NCI-H345 treated with DMSO at 0.1 percent for 48 hours (cell line): ENCODE data around the gene TMEM242.
A peak's percentile ranks its signal among the peaks of the same experiment; 100 is the strongest.

Experiments used
- DNase-seq: peaks from one replicate; lab custom pipeline; 2025; ENCODE audit not compliant: unreplicated experiment; lab: John Stamatoyannopoulos, UW

TMEM242 gene

DNA sequence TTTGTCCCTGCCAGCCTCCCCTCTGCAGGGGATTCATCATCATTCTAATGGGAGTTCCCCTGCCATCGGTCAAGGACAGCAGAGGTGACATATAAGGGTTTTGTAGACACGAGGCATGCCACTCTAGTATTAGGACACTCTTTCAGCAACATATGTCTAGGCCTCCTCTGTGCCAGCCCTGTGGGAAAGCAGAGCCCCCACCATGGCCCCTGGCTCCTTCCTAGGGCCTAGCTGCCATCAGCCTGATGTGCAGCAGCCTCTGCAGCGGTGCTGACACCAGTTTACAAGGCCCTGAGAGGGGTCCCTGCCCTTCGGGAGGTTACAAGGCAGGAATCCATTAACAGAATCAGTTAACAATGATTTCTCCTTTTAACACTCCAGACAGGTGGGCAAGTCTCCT, 32.5 kb downstream of the TMEM242 start:
- no peak for DNase-seq

DNA sequence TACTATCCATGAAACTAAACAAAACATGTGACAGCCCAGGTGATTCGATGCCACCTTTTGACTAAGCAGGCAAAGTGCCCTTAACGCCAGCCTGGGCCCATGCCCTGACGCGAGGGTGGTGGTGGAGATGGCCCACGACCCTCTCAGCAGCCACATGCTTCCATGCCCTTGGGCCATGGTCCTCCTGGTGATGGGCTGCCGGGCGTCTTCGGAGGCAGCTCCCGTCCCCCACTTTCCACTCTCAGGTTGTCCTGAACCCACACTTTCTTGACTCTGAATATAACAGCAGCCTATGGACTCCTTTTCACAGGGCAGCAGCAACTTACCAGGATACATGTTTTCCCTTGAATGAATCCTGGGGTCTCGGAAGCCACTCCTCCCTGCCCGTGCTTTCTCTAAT, 33.6 kb downstream of the TMEM242 start:
- DNase-seq = no peak

DNA sequence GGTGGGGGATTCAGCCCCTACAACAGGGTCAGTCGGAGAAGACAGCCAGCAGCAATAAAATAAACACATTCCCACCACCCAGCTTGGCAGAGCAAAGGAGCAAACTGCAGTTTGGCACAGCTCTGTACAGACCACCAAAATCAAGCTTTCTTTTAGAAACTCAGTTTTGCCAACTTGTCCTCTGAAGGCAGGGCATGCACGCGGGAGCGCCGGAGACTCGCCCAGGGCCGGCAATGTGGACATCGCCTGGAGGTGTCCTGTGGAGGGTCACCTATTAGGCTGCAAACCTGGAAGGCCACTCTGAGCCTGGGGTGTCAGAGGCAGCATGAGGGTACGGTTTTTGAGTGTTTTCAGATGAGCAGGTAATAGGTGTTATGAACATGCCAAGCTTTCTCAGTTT, 34.7 kb downstream of the TMEM242 start:
- no peak for DNase-seq

DNA sequence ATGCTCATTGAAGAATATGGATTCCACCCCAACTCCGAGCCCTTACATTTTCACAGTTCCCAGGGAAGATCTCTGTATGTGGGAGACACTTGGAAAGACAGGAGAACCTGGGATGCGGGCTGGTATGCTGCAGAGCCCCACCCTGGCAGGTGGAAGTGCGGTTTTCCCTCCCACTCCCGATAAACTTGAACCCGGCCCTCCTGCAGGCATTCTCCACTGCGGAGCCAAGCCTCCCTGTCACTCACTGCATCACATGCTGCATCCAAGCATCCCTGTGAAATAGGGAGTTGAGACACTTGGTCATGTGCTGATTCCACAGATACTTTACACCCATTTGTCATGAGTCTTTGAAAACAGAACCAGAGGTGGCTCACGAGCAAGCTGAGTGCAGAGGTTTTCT, 35.4 kb downstream of the TMEM242 start:
- DNase-seq = no peak

DNA sequence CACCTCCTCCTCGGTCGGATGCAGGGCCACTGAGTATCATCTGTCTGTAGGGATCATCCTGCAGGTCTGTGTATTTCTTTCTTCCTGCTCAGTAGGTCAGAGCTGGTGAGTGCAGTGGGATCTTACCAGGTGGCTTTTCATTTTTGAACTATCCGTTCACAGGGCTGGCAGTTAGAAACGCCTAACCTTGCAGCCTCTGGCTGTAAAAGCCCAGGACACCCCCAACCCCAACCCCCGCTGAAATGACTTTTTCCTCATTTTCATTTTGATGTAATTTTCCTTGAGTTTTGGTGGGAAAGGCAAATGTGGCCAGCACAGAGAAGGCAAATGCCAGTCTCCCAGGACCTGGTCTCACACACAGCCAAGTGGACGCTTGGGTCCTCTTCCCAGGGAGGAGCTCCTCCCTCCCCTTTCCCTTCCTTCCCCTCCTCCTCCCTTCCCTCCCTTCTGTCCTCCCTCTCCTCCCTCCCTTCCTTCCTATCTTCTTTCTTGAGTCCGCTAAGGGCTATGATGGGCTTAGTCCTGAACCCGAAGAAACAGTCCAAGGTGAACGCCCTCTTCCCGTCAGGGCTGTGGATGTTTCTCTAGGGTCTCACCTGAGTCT, 36.0 kb downstream of the TMEM242 start:
- DNase-seq = no peak

DNA sequence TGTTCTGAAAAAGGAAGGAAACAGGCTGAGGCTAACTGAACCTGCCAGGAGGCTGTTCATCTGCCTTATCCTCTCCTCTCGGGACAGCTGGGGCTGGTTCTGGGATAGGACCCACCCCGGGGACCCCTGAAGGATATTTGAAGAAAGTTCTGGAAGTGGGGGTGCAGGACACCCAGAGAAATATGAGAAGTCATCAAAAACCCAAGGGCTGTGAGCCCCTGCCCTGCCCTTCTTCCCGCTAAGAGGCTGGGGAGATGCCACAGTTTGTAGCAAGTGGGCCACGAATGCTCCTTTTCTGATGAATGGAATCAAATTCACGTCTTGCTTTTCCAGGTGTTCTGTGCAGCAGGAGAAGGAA, 37.9 kb downstream of the TMEM242 start:
- no peak for DNase-seq

DNA sequence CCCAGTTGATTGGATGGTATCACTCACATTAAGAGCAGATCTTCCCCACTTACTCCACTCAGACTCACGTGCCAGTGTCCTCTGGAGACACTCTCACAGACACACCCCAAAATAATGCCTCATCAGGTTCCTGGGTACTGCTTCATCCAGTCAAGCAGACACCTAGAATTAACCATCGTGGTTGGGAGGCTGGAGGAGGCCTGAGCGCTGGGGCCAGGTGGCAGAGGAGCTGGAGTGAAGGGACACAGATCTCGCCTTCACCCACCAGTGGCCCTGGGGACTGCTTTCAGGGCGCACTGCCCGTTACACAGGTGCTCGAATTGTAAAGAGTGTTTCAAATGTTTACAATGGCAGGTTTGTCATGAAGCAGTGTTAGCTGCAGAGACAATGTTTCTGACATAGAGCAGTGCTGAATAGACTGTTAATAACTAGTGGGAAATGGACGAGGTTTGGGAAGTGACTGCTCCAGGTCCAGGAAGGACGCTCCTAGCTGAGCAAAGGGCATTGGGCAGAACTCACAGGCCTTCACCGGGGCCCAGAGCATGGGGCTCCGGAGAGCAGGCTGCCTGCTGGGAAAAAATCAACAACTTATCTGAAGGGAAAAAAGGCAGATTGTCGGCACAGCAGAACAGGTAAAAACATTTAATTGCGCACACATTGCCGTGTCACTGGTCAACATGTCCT, 38.4 kb downstream of the TMEM242 start:
- DNase-seq = no peak

DNA sequence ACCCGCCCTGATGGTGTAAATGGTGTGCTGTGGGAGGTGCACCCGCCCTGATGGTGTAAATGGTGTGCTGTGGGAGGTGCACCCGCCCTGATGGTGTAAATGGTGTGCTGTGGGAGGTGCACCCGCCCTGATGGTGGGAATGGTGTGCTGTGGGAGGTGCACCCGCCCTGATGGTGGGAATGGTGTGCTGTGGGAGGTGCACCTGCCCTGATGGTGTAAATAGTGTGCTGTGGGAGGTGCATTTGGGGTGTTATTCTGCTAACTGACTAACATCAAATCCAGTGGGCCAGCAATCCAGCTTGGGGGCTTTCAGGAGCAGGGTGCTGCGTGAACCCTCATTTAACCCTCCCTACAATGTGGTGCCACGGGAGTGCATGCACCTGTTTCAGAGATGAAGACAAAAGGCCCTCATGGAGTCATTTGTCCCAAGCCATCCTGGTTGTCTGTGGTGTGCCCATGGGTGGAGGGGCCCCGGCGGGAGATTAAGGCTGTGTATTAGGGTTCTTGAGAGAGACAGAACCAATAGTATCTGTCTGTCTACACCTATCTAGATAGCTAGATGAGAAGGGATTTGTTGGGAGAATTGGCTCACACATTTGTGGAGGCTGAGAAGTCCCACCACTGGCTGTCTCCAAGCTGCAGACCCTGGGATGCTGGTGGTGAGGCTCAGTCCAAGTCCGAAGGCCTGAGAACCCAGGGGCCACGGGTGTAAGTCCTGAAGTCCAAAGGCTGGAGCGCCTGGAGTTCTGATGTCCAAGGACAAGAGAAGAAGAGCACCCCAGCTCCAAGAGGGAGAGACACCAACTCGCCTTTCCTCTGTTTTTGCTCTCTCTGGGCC, 39.2 kb downstream of the TMEM242 start:
- no peak for DNase-seq

DNA sequence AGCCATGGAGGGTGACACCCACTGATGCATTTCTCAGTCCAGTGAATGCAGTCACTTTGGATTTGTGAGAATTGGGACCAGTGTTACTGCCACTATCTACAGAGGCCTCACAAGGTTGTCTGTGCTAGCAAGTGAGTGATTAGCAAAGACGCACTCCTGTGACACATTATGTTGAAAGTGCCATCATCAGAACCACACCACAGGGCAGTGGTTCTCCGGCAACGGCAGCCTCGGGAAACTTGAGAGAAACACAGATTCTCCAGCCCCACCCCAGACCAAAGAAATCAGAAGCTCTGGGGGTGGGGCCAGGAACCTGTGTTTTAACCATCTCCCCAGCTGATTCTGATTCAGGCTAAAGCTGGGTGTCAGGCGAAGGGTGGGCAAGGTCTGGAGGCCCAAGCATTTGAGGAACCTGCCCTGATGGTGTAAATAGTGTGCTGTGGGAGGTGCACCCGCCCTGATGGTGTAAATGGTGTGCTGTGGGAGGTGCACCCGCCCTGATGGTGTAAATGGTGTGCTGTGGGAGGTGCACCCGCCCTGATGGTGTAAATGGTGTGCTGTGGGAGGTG, 39.9 kb downstream of the TMEM242 start:
- DNase-seq = no peak

DNA sequence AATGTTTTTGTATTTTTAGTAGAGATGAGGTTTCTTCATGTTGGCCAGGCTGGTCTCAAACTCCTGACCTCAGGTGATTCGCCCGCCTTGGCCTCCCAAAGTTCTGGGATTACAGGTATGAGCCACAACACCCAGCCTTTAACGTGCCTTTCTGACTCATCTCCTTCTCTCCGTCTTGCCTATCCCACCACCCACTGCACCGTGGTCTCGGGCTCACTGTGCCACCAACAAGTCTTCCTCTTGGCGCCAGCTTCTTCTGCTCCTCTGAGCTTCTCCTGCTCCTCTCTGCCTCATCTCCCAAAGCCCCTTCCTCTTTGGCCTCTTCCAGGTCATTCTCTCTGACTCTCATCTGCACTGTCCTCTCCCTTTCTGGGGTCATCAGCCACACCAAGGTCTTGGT, 41.0 kb downstream of the TMEM242 start:
- DNase-seq = no peak

DNA sequence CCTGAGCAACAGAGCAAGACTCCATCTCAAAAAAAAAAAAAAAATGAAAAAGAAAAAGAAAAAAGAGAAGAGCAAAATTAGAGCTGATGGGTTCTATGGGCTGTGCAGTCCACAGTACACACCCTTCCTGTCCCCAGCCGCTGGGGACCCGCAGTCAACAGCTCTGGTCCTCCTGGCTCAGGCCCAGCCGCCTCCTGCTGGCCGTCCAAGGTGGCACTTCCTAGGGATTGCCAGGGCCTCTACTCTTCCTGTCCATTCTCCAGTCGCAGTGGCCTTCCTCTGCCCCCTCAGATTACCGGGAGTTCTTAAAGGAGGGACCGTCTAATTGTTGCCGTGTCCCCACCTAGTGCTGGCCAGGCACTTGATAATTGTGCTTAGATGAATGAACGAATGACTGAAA, 41.7 kb downstream of the TMEM242 start:
- no peak for DNase-seq

DNA sequence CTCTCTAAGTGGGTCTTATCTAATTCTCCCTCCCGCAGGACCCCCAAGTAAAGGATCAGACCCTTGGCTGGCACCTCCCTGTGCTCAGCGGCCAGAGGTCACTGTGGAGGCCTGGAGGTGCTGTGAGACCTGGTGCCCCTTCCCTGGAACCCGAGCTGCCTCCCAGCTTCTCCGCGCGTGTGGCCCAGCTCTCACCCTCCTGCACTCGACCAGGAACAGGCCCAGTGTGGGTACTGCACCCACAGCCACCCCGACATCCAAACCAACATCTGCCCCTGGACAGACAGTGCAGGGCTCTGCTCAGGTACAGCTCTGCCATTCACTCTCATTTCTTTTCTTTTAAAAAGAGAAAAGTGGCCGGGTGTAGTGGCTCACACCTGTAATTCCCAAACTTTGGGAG, 42.4 kb downstream of the TMEM242 start:
- no peak for DNase-seq

DNA sequence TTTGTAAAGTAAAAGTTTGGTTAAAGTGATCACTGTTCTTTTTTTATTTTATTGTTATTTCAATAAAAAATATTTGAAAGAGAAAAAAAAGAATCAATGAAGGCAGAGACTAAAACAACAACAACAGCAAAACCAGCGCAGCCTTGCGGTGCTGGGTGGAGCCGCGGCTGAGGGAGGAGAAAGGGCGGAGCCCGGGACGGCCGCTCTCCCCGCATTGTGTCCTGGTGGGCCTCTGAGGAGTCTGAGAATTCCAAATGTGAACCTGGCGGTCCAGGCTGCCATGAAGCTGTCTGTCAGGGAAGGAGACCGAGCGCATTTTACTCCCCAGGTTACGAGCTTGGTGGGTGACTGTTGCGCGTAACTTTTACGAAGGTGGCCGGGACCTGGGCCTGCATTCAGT, 43.2 kb downstream of the TMEM242 start:
- no peak for DNase-seq

DNA sequence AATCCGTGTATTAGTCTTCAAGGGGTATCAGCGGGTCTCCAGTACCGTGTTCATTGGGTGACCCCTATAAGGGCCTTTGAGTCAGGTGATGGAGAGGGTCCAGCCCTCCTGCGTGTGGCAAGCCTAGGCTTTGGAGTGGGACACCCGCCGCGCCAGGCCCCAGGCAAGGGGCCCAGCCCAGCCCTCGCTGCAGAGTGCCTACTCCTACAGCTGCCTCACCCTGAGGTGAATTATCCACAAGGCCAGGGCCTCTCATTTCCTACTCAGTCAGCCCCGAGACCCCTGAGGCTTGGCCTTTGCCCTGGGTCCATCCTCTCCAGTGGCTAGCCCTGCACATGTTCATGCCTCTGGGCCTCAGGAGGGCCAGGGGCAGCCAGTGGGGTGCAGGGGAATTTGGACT, 45.1 kb downstream of the TMEM242 start:
- no peak for DNase-seq

DNA sequence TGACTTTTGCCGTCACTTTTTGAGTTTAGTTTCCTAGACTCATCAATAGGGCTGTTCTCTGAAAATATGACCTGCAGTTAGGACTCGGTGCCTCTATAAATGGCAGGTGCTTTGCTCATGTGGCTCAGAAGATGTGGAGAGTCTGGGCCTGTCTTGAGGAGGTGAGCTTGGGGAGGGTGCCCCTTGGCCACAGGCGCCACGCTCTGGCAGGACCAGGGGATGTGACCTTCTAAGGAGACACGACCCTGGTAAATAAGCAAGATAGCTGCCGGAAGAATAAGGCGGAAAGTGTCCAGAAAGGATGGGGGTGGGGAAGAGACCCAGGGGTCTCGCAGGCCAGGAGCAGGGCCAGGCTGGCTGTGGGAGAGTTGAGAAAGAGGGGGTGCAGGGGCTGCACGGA, 46.6 kb downstream of the TMEM242 start:
- no peak for DNase-seq

DNA sequence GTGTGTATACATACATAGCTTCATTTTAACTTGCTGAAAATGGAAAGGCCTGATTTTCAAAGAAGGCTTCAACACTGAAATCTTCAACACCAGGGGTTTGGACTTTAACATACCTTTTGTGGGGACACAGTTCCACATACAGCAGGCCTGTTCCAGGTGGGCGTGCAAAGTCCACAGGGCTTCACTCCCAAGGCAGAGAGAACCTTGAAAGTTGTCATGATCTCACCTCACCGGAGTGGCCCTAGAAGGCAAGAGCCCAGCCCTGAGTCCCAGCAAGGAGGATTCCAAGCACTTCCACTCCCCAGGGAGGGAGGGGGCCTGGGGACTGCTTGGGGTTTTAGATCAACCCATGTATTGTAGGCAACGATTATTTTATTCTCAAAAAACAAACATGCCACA, 47.2 kb downstream of the TMEM242 start:
- DNase-seq = no peak

DNA sequence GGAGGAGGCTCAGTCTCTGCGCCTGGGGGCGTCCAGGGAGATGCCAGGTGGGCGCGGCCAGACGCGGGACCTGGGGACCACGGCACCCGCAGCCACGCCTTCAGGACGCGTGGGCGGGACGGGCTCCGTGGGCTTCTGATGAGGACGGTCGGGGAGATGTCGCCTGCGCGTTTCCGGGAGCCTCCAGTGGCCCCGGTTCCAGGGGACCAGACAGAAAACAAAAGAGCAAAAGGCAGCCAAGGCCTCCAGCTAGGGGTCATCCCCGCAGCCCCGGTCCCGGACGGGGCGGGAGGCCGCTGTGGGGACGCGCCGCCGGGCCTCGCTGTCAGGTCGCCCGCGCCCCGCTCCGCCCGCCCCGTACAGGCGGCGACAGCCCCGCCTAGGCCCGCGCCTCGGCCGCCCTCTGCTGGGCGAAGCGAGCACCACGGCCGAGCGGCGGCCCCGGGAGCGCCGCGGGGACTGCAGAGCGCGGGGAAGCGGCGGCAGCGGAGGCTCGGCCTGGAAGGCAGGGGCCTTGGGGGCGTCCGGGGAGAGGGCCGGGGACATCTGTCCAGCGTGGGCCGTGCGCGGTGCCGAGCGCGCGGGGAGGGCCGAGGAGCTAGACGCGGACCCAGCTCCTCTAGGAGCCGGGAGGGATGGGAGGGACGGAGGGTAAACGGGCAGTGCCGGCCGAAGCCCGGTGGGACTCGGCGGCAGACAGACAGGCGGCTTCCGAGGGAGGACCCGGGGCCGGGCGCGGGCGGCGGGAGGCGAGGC, 48.7 kb downstream of the TMEM242 start:
- DNase-seq = peak; percentile 61

DNA sequence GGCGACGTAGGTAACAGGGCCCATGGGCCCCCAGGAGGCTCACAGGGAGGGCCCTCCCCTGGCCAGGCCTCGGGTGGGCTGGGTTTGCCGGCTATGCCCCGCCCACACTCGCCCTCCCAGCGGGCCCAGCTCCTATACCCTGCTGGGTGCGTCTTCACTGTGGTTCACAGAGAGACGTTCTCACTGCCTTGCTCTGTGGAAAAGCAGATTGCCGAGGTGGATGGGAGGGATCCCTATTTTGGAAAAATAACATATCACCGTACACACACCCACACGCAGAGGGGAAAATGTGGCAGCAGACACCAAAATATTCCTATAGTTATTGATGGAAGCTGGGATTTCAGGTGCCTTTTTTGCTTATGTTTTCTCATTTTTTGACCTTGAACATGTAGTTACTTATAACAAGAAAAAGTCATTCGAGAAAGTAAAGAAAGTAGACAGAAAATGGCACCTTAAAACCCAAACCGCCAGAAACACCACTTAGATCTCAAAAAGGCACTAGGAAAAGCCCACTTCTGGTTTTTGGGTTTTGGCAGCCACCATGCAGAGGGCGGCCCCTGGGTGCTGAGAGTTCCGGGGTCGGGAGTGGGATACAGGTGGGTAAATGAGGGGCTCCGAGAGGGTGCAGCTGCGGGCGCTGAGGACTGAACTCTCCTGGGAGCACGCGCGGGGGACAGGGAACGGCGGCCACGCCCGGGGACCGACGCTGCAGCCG, 49.4 kb downstream of the TMEM242 start:
- DNase-seq = peak; percentile 81

DNA sequence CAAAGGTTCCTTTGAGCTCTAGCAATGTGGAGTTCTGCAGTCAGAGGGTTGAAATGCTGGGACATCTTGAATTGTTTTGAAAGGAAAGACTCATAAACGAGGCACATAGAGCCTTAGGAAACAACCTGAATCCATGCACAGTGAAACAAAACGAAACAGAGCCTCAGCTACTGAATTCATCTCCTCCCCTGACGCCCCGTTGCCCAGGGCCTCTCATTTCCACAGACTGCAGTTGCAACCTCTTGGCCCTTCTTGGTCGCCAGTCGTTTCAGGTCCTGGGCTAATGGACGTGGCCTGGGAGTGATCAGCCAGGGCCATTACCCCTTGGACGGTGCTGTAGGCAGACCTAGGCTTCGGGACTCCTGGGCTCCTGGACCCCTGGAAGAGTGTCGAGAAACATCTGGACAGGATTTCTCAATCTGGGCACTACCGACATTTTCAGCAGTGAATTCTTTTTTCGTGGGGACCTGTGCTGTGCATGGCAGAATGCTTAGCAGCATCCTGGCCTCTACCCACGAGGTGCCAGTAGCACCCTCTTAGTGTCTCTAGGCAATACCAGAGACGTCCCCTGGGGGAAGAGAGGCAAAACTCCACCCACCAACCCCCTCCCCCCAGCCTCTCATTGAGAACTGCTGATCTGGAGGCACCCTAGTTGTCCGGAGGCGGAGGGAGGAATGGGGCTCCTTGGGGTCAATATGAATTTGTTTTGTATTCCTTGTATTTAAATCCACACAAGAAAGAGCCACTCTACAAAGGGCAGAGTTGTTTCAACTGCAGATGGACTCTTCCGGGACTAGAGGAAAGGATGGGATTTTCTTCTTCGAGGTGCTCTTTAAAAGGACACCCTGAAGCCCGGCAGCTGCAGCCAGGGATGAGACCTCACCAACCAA, 50.2 kb downstream of the TMEM242 start:
- peak; percentile 24 for DNase-seq

DNA sequence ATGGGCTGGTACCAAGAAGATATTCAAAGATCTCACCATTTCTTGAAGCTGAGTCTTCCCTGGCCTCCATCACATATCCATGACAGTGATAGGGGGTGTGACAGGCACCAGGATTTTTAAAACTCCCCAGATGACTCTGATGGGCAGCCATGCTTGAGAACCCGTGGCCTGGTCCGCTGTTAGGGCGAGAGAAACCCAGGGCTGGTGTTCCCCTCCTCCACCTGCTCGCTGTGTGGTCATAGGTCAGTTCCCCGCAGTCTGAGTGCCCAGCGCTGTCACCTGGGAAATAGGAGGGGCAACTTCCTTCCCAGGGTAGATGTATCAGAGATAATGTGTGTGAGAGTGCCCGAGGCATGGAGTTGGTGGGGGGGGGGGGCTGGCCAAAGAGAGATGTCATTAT, 50.9 kb downstream of the TMEM242 start:
- DNase-seq = no peak
